H1 (cell line): ENCODE measurements around the gene PCDHB3. TPM values are rescaled to one million over a fixed set of nuclear protein-coding genes. Genes with fewer than 3 reads are reported as not detected.

ENCODE experiments used
- CTCF ChIA-PET: fragments of 300-600 bp; sonication (Branson Sonifier 250); formaldehyde crosslinking; loops from one replicate; lab custom pipeline; 2021; ENCODE audit not compliant: partially characterized antibody; lab: Charles Lee
- POLR2A ChIA-PET: fragments of 300-600 bp; sonication (Branson Sonifier 250); formaldehyde crosslinking; loops from one replicate; lab custom pipeline; 2021; ENCODE audit warnings: inconsistent platforms; ENCODE audit not compliant: partially characterized antibody; lab: Charles Lee
- DNase-seq, 2 experiments: peaks; one replicate each; pipeline versions ENCODE4 v3.0.0 to v3.0.0-alpha.2; 2010 to 2022; ENCODE audit warnings: low spot score in 2 of 2, low read depth in 1 of 2, mixed read lengths in 1 of 2
- FAIRE-seq: peaks from 2 replicates; lab custom pipeline; 2011; peaks lifted over from hg19 to GRCh38; lab: Jason Lieb, UNC
- H2AFZ ChIP-seq: 2 replicates; pipeline ENCODE4 v1.8.1; 2012; ENCODE audit warnings: low read length, inconsistent platforms
- H2AK5ac ChIP-seq: 2 replicates; pipeline ENCODE4 v1.6.1; 2013; ENCODE audit warnings: low read depth, low read length
- H2BK120ac ChIP-seq: replicated peaks from 2 replicates; pipeline ENCODE3; 2013; ENCODE audit warnings: low read depth, low read length, inconsistent platforms
- H2BK12ac ChIP-seq: 2 replicates; pipeline ENCODE4 v1.6.1; 2013; ENCODE audit warnings: low read depth, low read length
- H2BK15ac ChIP-seq: 2 replicates; pipeline ENCODE4 v1.6.1; 2013; ENCODE audit warnings: low read length
- H2BK20ac ChIP-seq: 2 replicates; pipeline ENCODE4 v1.6.1; 2013; ENCODE audit warnings: low read length
- H2BK5ac ChIP-seq: 2 replicates; pipeline ENCODE4 v1.6.1; 2013; ENCODE audit warnings: low read depth, low read length
- H3K14ac ChIP-seq: 2 replicates; pipeline ENCODE4 v1.6.1; 2013; ENCODE audit warnings: inconsistent platforms; ENCODE audit not compliant: insufficient read length
- H3K18ac ChIP-seq: 2 replicates; pipeline ENCODE4 v1.6.1; 2013; ENCODE audit warnings: low read length; ENCODE audit errors: extremely low read depth
- H3K23ac ChIP-seq: 2 replicates; pipeline ENCODE4 v1.6.1; 2013; ENCODE audit warnings: inconsistent platforms; ENCODE audit not compliant: insufficient read length
- H3K23me2 ChIP-seq: 2 replicates; pipeline ENCODE4 v1.6.1; 2013; ENCODE audit warnings: low read depth, low read length
- H3K27ac ChIP-seq: 2 replicates; pipeline ENCODE4 v1.6.1; 2011; ENCODE audit warnings: low read depth, low read length, inconsistent platforms
- H3K27me3 ChIP-seq, 4 experiments: replicated peaks in 1 of 4; 1 replicate in 1 of 4; 2 replicates in 3 of 4; pipeline versions ENCODE4 v1.6.1 to v1.8.1; 2011 to 2013; ENCODE audit warnings: low read length in 3 of 4, mild to moderate bottlenecking in 3 of 4, inconsistent platforms in 2 of 4, mixed read lengths in 2 of 4, moderate library complexity in 1 of 4; ENCODE audit not compliant: control insufficient read depth in 3 of 4, insufficient read depth in 3 of 4; ENCODE audit errors: extremely low read depth in 1 of 4
- H3K36me3 ChIP-seq, 4 experiments: 2 replicates each; pipeline versions ENCODE4 v1.6.1 to v1.8.1; 2011 to 2013; ENCODE audit warnings: mild to moderate bottlenecking in 4 of 4, low read length in 3 of 4, moderate library complexity in 2 of 4, control low read depth in 1 of 4, inconsistent platforms in 1 of 4; ENCODE audit not compliant: insufficient read depth in 4 of 4, control insufficient read depth in 2 of 4
- H3K4ac ChIP-seq: replicated peaks from 2 replicates; pipeline ENCODE3; 2013; ENCODE audit warnings: low read length, low read depth, mixed read lengths, inconsistent platforms; ENCODE audit not compliant: insufficient read length
- H3K4me1 ChIP-seq, 4 experiments: replicated peaks in 1 of 4; 1 replicate in 1 of 4; 2 replicates in 3 of 4; pipeline versions ENCODE4 v1.6.1 to v1.8.1; 2011 to 2013; ENCODE audit warnings: low read length in 3 of 4, inconsistent platforms in 2 of 4, mixed read lengths in 1 of 4; ENCODE audit not compliant: insufficient read depth in 4 of 4, control insufficient read depth in 3 of 4
- H3K4me2 ChIP-seq, 2 experiments: 2 replicates each; pipeline versions ENCODE4 v1.6.1 to v1.8.1; 2011 to 2013; ENCODE audit warnings: low read depth in 2 of 2, low read length in 2 of 2, control low read depth in 1 of 2, inconsistent platforms in 1 of 2, mild to moderate bottlenecking in 1 of 2; ENCODE audit not compliant: insufficient read depth in 1 of 2
- H3K4me3 ChIP-seq, 4 experiments: fragments of 200-600, 300-600 bp in 1 of 4; sonication (generic), shearing (Covaris generic), sonication (Bioruptor Twin) in 1 of 4; 2 replicates each; pipeline versions ENCODE4 v1.5.1 to v1.8.1; 2011 to 2016; ENCODE audit warnings: low read length in 4 of 4, low read depth in 3 of 4, control low read depth in 2 of 4, inconsistent platforms in 2 of 4, mild to moderate bottlenecking in 2 of 4, mixed read lengths in 1 of 4, moderate library complexity in 1 of 4; ENCODE audit not compliant: insufficient read depth in 2 of 4; ENCODE audit errors: extremely low read depth in 1 of 4
- H3K56ac ChIP-seq: replicated peaks from 2 replicates; pipeline ENCODE3; 2013; ENCODE audit warnings: low read depth, mild to moderate bottlenecking, mixed read lengths, low read length, inconsistent platforms; ENCODE audit not compliant: insufficient read length
- H3K79me1 ChIP-seq: 2 replicates; pipeline ENCODE4 v1.6.1; 2013; ENCODE audit warnings: low read depth, low read length, control low read depth
- H3K79me2 ChIP-seq, 2 experiments: 2 replicates each; pipeline versions ENCODE4 v1.6.1 to v1.8.1; 2012 to 2013; ENCODE audit warnings: low read length in 2 of 2, mild to moderate bottlenecking in 2 of 2, inconsistent platforms in 1 of 2; ENCODE audit not compliant: insufficient read depth in 2 of 2, control insufficient read depth in 1 of 2
- H3K9ac ChIP-seq, 4 experiments: replicated peaks in 1 of 4; 1 replicate in 1 of 4; 2 replicates in 3 of 4; pipeline versions ENCODE4 v1.6.1 to v1.8.1; 2011 to 2013; ENCODE audit warnings: low read depth in 3 of 4, low read length in 3 of 4, control low read depth in 2 of 4, mild to moderate bottlenecking in 2 of 4, moderate library complexity in 2 of 4, inconsistent platforms in 1 of 4; ENCODE audit errors: extremely low read depth in 1 of 4
- H3K9me3 ChIP-seq, 2 experiments: 2 replicates each; pipeline versions ENCODE4 v1.6.1 to v1.8.1; 2012 to 2013; ENCODE audit warnings: mild to moderate bottlenecking in 2 of 2, moderate library complexity in 2 of 2, control low read depth in 1 of 2, inconsistent platforms in 1 of 2, low read depth in 1 of 2, low read length in 1 of 2, mixed read lengths in 1 of 2; ENCODE audit not compliant: insufficient read depth in 2 of 2
- H4K20me1 ChIP-seq, 2 experiments: replicated peaks in 1 of 2; 2 replicates each; pipeline versions ENCODE3 to v1.8.1; 2011 to 2013; ENCODE audit warnings: inconsistent platforms in 2 of 2, low read length in 2 of 2, mild to moderate bottlenecking in 1 of 2; ENCODE audit not compliant: insufficient read depth in 2 of 2, control insufficient read depth in 1 of 2
- H4K5ac ChIP-seq: 2 replicates; pipeline ENCODE4 v1.6.1; 2013; ENCODE audit warnings: low read length, low read depth, mixed read lengths, inconsistent platforms; ENCODE audit not compliant: insufficient read length
- H4K8ac ChIP-seq: 2 replicates; pipeline ENCODE4 v1.8.0; 2013; ENCODE audit warnings: mild to moderate bottlenecking, moderate library complexity, low read length, inconsistent platforms; ENCODE audit not compliant: insufficient read depth; ENCODE audit errors: extremely low read depth
- H4K91ac ChIP-seq: replicated peaks from 2 replicates; pipeline ENCODE3; 2013; ENCODE audit warnings: low read length, mixed read lengths, inconsistent platforms; ENCODE audit not compliant: insufficient read length
- ATF2 ChIP-seq: IDR thresholded peaks from 2 replicates; pipeline ENCODE4 v1.6.1; 2012; ENCODE audit warnings: low read length, inconsistent platforms
- ATF3 ChIP-seq: IDR thresholded peaks from 2 replicates; pipeline ENCODE4 v1.6.1; 2011; ENCODE audit warnings: low read depth, mild to moderate bottlenecking, low read length; ENCODE audit not compliant: insufficient read depth
- BACH1 ChIP-seq: IDR thresholded peaks from 2 replicates; pipeline ENCODE4 v1.6.1; 2012; ENCODE audit warnings: low read length, improper control_type of control experiment
- CBX8 ChIP-seq: fragments of 300-800, 300-1000 bp; sonication (generic); IDR thresholded peaks from 2 replicates; pipeline ENCODE4 v1.7.1; 2016; ENCODE audit warnings: low read depth, low read length, borderline replicate concordance
- EGR1 ChIP-seq: IDR thresholded peaks from 2 replicates; pipeline ENCODE4 v1.6.1; 2011; ENCODE audit warnings: low read depth, low read length, borderline replicate concordance
- JUN ChIP-seq: IDR thresholded peaks from 2 replicates; pipeline ENCODE4 v1.6.1; 2011; ENCODE audit warnings: low read depth, mild to moderate bottlenecking, improper control_type of control experiment, low read length
- MAFK ChIP-seq: IDR thresholded peaks from 2 replicates; pipeline ENCODE4 v1.6.1; 2012; ENCODE audit warnings: low read depth, mild to moderate bottlenecking, improper control_type of control experiment, low read length
- MAX ChIP-seq: IDR thresholded peaks from 2 replicates; pipeline ENCODE4 v1.6.1; 2012; ENCODE audit warnings: inconsistent platforms
- POU5F1 ChIP-seq: IDR thresholded peaks from 2 replicates; pipeline ENCODE4 v1.6.1; 2011; ENCODE audit warnings: low read depth, mild to moderate bottlenecking, low read length, moderate library complexity
- RNF2 ChIP-seq: fragments of 200-900, 300-1000 bp; sonication (generic); IDR thresholded peaks from 2 replicates; pipeline ENCODE4 v1.7.1; 2016; ENCODE audit warnings: borderline replicate concordance, low read depth, mild to moderate bottlenecking, antibody characterized with exemption, low read length; ENCODE audit not compliant: poor library complexity, severe bottlenecking; ENCODE audit errors: missing control alignments
- WGBS, 2 experiments: shearing (Covaris generic) in 1 of 2; methylation state at CpG; one replicate each; pipeline versions ENCODE4 v1.1.6 to v1.1.7; 2013 to 2015; ENCODE audit warnings: low lambda C conversion rate in 2 of 2, mixed read lengths in 2 of 2, inconsistent platforms in 1 of 2, low coverage in 1 of 2, missing lambda C conversion rate in 1 of 2; ENCODE audit not compliant: insufficient replicate concordance in 2 of 2, insufficient coverage in 1 of 2, insufficient read length in 1 of 2; ENCODE audit errors: extremely low coverage in 1 of 2, missing lambda C conversion rate in 1 of 2; 5-methylcytosine and 5-hydroxymethylcytosine counted together
- polyA plus RNA-seq, 7 experiments: library from polyadenylated mRNA; depleted of rRNA in 3 of 7; stranded (reverse) in 5 of 7; unstranded in 2 of 7; fragments of >200 nt in 5 of 7; fragments of 200-250 nt in 2 of 7; gene quantifications; 1 replicate in 5 of 7; 2 replicates in 1 of 7; 4 replicates in 1 of 7; pipeline versions ENCODE4 v1.2.1 to v1.2.3, GENCODE V29; 2011 to 2013; ENCODE audit warnings: missing spikeins in 2 of 7, mixed read lengths in 2 of 7
- total RNA-seq: library from RNA; stranded (reverse); fragmentation: NEBNext Ultra II Directional; extraction: Animal tissue kit (Norgen Biotek cat#: 25700); gene quantifications from 2 replicates; pipeline ENCODE4 v1.2.1, GENCODE V29; 2021

The PCDHB3 gene
- total and polyA plus RNA-seq, 2 of the 8 experiments (the other 6 are each of a cell fraction or from before 2014, with no cell fraction given) = 1.6 to 3.4 TPM

GRCh38 chr5:141101059-141101458 is 786 bp downstream of the PCDHB3 start:
- no peak overlapping the region for H2AFZ ChIP-seq
- no peak for TF ChIP-seq MAX
- TF ChIP-seq EGR1 = no peak
- no peak for TF ChIP-seq ATF2
- TF ChIP-seq JUN = no peak
- TF ChIP-seq RNF2 = no peak
- no peak for TF ChIP-seq POU5F1
- TF ChIP-seq BACH1 = no peak
- TF ChIP-seq MAFK = no peak
- TF ChIP-seq CBX8 = no peak
- no peak for TF ChIP-seq ATF3

More at GRCh38 chr5:141101059-141101458, 786 bp downstream of the PCDHB3 start:
- H3K18ac ChIP-seq = no peak overlapping the region
- H2BK120ac ChIP-seq = no peak overlapping the region
- ChIA-PET POLR2A (interaction anchor here (0.7 to 1.5 kb wide), 4 partner anchors 9 to 25 kb away, joined by 3 to 4 read pairs (median 4); partner anchors contain the start of gene PCDHB4), CTCF (interaction anchor here (0.7 to 1.6 kb wide), 16 partner anchors 8 to 463 kb away, joined by 3 to 15 read pairs (median 4); partner anchors contain the start of genes PCDHB16, PCDHB4, PCDHB5 and PCDHB6)
- H2BK20ac ChIP-seq = no peak overlapping the region
- no peak for DNase-seq
- no peaks in the 10 kb centered on the region for H3K23me2 ChIP-seq
- H3K9ac ChIP-seq = peak overlapping the region in 1 of 4 experiments; percentile 33; a peak in 2 of 7 replicates
- H2BK15ac ChIP-seq = no peak overlapping the region
- no peak for FAIRE-seq
- no peaks in the 10 kb centered on the region; a peak in 2 of 7 replicates for H3K4me1 ChIP-seq
- H3K4ac ChIP-seq = no peak overlapping the region
- H3K79me1 ChIP-seq = no peaks in the 10 kb centered on the region
- H3K27me3 ChIP-seq = no peaks in the 10 kb centered on the region
- H3K4me3 ChIP-seq = peak overlapping the region in 2 of 4 experiments; percentile 32 to 39; a peak in 2 of 8 replicates
- H2BK5ac ChIP-seq = no peak overlapping the region; the same call in 1 of the 2 replicates
- H3K23ac ChIP-seq = no peak overlapping the region
- peaks cover 0 to 3% of the 10 kb centered on the region in 2 experiments; a peak in 1 of 4 replicates for H3K9me3 ChIP-seq
- H3K79me2 ChIP-seq = peaks cover 0 to 10% of the 10 kb centered on the region in 2 experiments; a peak in 2 of 4 replicates
- H4K5ac ChIP-seq = no peak overlapping the region
- H4K91ac ChIP-seq = no peak overlapping the region
- no peak overlapping the region for H3K56ac ChIP-seq
- H3K36me3 ChIP-seq = peaks cover 0 to 21% (median 3%) of the 10 kb centered on the region in 4 experiments; a peak in 3 of 8 replicates
- peak overlapping the region in 1 of 2 experiments; percentile 56; a peak in 1 of 4 replicates for H3K4me2 ChIP-seq
- no peak overlapping the region for H3K14ac ChIP-seq
- H4K20me1 ChIP-seq = no peaks in the 10 kb centered on the region
- WGBS, 2 experiments = 87% methylated on average over 20 of the region's 20 CpGs; no CpG with 5 or more reads in 1 of the 2 experiments
- H3K27ac ChIP-seq = no peak overlapping the region
- no peak overlapping the region for H2BK12ac ChIP-seq
- H2AK5ac ChIP-seq = no peak overlapping the region
- peak overlapping the region; percentile 57; the same call in 1 of the 2 replicates for H4K8ac ChIP-seq
